Uterus (tissue), 4 donors: Measurements from ENCODE around the gene HERC5. TPM values are rescaled to one million over a fixed set of nuclear protein-coding genes. Genes with fewer than 3 reads are reported as not detected.

ENCODE experiments used
- DNase-seq, 2 donors: peaks; one replicate each; pipeline ENCODE4 v3.0.0-alpha.2; 2019 to 2020
- H3K27ac ChIP-seq, 2 donors: fragments of 200-600 bp; sonication (generic); 1 replicate in 1 of 2; 2 replicates in 1 of 2; pipeline ENCODE4 v1.5.1; 2016 to 2018
- H3K27me3 ChIP-seq, 2 donors: fragments of 200-600 bp; sonication (generic); one replicate each; pipeline ENCODE4 v1.5.1; 2018 to 2019; ENCODE audit warnings: control low read depth in 1 of 2
- H3K36me3 ChIP-seq, 2 donors: fragments of 200-600 bp; sonication (generic); one replicate each; pipeline ENCODE4 v1.5.1; 2019; ENCODE audit warnings: control low read depth in 1 of 2
- H3K4me1 ChIP-seq, 2 donors: fragments of 200-600 bp; sonication (generic); one replicate each; pipeline ENCODE4 v1.5.1; 2018 to 2019; ENCODE audit warnings: control low read depth in 1 of 2
- H3K4me3 ChIP-seq, 2 donors: fragments of 200-600 bp; sonication (generic); 1 replicate in 1 of 2; 2 replicates in 1 of 2; pipeline ENCODE4 v1.5.1; 2018 to 2019; ENCODE audit warnings: mild to moderate bottlenecking in 1 of 2
- H3K9me3 ChIP-seq, 2 donors: fragments of 200-600 bp; sonication (generic); one replicate each; pipeline ENCODE4 v1.5.1; 2019; ENCODE audit warnings: control low read depth in 1 of 2
- POLR2A ChIP-seq, 2 donors: fragments of 450-650 bp; IDR thresholded peaks; one replicate each; pipeline ENCODE4 v1.6.1; 2016; ENCODE audit warnings: antibody characterized with exemption in 2 of 2, mild to moderate bottlenecking in 1 of 2, moderate library complexity in 1 of 2
- intact Hi-C: fragments of 100-400 bp; cut with DNase I; formaldehyde crosslinking; loops from one replicate; pipeline ENCODE4 v1.15.1; 2023; ENCODE audit warnings: low total_unique reads
- total RNA-seq, 4 donors: library from RNA; depleted of rRNA in 3 of 4; stranded (reverse); fragments of >200 nt in 3 of 4; gene quantifications; one replicate each; pipeline versions ENCODE4 v1.1.0 to v1.2.4, GENCODE V29; 2014 to 2023
- TF ChIP-seq, protein P1 (sequence below), 4 experiments: fragments of 200-600 bp in 2 of 4; fragments of 450-650 bp in 2 of 4; sonication (generic) in 2 of 4; IDR thresholded peaks; one replicate each; pipeline ENCODE4 v1.5.1; 2016 to 2019; ENCODE audit warnings: antibody characterized with exemption in 4 of 4, mild to moderate bottlenecking in 2 of 4, moderate library complexity in 1 of 4
- donor health status: DM: yes; HTN: yes; CAD: no.

The HERC5 gene
- total RNA-seq, 4 donors from 2014 or later, result 4.3 to 23.7 (median 10.6) TPM

- no peak overlapping the region for H3K27ac ChIP-seq
- intact Hi-C loops, result no loop called here
- no peaks in the 10 kb centered on the region for H3K27me3 ChIP-seq
- H3K36me3 ChIP-seq, result no peaks in the 10 kb centered on the region
- no peaks in the 10 kb centered on the region for H3K4me1 ChIP-seq
- DNase-seq, result no peak
- no peak overlapping the region for H3K4me3 ChIP-seq
- TF ChIP-seq POLR2A (IDR thresholded peaks at IDR 0.05), result no peak
- TF ChIP-seq, protein P1, sequence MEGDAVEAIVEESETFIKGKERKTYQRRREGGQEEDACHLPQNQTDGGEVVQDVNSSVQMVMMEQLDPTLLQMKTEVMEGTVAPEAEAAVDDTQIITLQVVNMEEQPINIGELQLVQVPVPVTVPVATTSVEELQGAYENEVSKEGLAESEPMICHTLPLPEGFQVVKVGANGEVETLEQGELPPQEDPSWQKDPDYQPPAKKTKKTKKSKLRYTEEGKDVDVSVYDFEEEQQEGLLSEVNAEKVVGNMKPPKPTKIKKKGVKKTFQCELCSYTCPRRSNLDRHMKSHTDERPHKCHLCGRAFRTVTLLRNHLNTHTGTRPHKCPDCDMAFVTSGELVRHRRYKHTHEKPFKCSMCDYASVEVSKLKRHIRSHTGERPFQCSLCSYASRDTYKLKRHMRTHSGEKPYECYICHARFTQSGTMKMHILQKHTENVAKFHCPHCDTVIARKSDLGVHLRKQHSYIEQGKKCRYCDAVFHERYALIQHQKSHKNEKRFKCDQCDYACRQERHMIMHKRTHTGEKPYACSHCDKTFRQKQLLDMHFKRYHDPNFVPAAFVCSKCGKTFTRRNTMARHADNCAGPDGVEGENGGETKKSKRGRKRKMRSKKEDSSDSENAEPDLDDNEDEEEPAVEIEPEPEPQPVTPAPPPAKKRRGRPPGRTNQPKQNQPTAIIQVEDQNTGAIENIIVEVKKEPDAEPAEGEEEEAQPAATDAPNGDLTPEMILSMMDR (IDR thresholded peaks at IDR 0.05), result no peak
- no peaks in the 10 kb centered on the region for H3K9me3 ChIP-seq
Measured at GRCh38 chr4:88549815-88550214, 92.9 kb downstream of the HERC5 start.

Other genes with a start within 250 kb of the HERC5 start
- gene PPM1K, start 172.6 kb upstream of the HERC5 start, total RNA-seq, result 100 to 1,000 TPM in 1 of 4 donors, 10 to 100 TPM in 3; 64.7 to 159 (median 83.0) TPM
- 10 to 100 TPM in 2 of 4 donors, 1 to 10 TPM in 2; 3.5 to 27.6 (median 11.4) TPM for gene HERC6, start 78.3 kb upstream of the HERC5 start, total RNA-seq
- gene PYURF, start 66.7 kb downstream of the HERC5 start, total RNA-seq, result 100 to 1,000 TPM in 3 of 4 donors, 10 to 100 TPM in 1; 82.9 to 270 (median 140) TPM
- 10 to 100 TPM; 20.6 to 54.8 (median 37.0) TPM for gene HERC3, start 135.4 kb downstream of the HERC5 start, total RNA-seq
- gene NAP1L5, start 240.7 kb downstream of the HERC5 start, total RNA-seq, result 10 to 100 TPM in 2 of 4 donors, 1 to 10 TPM in 2; 3.8 to 15.6 (median 10.4) TPM